ENCODE data around the gene NEDD4L. TPM values are rescaled to one million over a fixed set of nuclear protein-coding genes. Genes with fewer than 3 reads are reported as not detected.

The NEDD4L gene
- total and polyA plus RNA-seq, 10 of the 15 experiments (the other 5 are each of a cell fraction or from before 2014, with no cell fraction given): 7.4 to 24.0 (median 17.7) TPM

- no peak for TF ChIP-seq IRF5 (IDR thresholded peaks at IDR 0.05; ENCODE audit: borderline replicate concordance)
- TF ChIP-seq STAT3 (IDR thresholded peaks at IDR 0.05; ENCODE audit: low read depth, low read length): no peak
- no peaks in the 10 kb centered on the region for H3K9me3 ChIP-seq (replicated peaks; ENCODE audit: control insufficient read depth, insufficient read depth, low read length)
- H3K27me3 ChIP-seq (replicated peaks in 1 of 2; ENCODE audit: control insufficient read depth in 2 of 2, insufficient read depth in 2 of 2, low read length in 1 of 2): no peaks in the 10 kb centered on the region
- H3K27ac ChIP-seq (ENCODE audit: control insufficient read depth, insufficient read depth): no peak overlapping the region
- in situ Hi-C loops (cut with MboI): no loop called here
- H2AFZ ChIP-seq (ENCODE audit: control insufficient read depth, low read depth, low read length): no peak overlapping the region
- intact Hi-C loops (cut with micrococcal nuclease; ENCODE audit: unreplicated experiment): no loop called here
- H3K4me3 ChIP-seq: no peak overlapping the region
- no peak overlapping the region for H3K9ac ChIP-seq (ENCODE audit: control insufficient read depth, insufficient read depth, low read length)
- FAIRE-seq: no peak
- H3K36me3 ChIP-seq (ENCODE audit: control insufficient read depth in 2 of 2, insufficient read depth in 2 of 2, low read length in 1 of 2): no peaks in the 10 kb centered on the region
- no TSS peak for BruUV-seq (replicated peaks)
- ChIA-PET CTCF (interaction anchor here (1.3 to 2.3 kb wide), 2 partner anchors 9 to 14 kb away, joined by 5 to 9 read pairs; no protein-coding TSS in a partner anchor), RAD21 (ENCODE audit: unreplicated experiment) (interaction anchor here (1.1 kb wide), 1 partner anchor 14 kb away, joined by 3 read pairs; no protein-coding TSS in a partner anchor), POLR2A (interaction anchor here (0.5 to 0.6 kb wide), 2 partner anchors 92 to 821 kb away, joined by 3 to 8 read pairs; no protein-coding TSS in a partner anchor), SMC1A (ENCODE audit: uncharacterized antibody, unreplicated experiment) (interaction anchor here (0.6 to 5.1 kb wide), 6 partner anchors 8 to 72 kb away, joined by 3 to 31 read pairs (median 4); no protein-coding TSS in a partner anchor)
- no peaks in the 10 kb centered on the region for H3K4me1 ChIP-seq (ENCODE audit: control insufficient read depth, insufficient read depth, low read length)
- ATAC-seq: no peak
- H4K20me1 ChIP-seq (ENCODE audit: control insufficient read depth, insufficient read depth): no peaks in the 10 kb centered on the region
- H3K4me2 ChIP-seq (ENCODE audit: control insufficient read depth, insufficient read depth): no peak overlapping the region
- no peak for DNase-seq (ENCODE audit: low read depth, low spot score)
- no peaks in the 10 kb centered on the region; the same call in 1 of the 2 replicates for H3K79me2 ChIP-seq (ENCODE audit: control insufficient read depth, insufficient read depth, low read length)
- WGBS (ENCODE audit: insufficient coverage, insufficient replicate concordance, low lambda C conversion rate, missing lambda C conversion rate): 51% methylated on average over 3 of the region's 3 CpGs
These were observed 17.3 kb downstream of the NEDD4L start for GRCh38 chr18:58061349-58061748.

GRCh38 chr18:58064406-58064998, 20.5 kb downstream of the NEDD4L start:
- H2AFZ ChIP-seq (ENCODE audit: control insufficient read depth, low read depth, low read length): no peak overlapping the region
- no TSS peak for BruUV-seq (replicated peaks)
- intact Hi-C loops (cut with micrococcal nuclease; ENCODE audit: unreplicated experiment): no loop called here
- no peaks in the 10 kb centered on the region for H4K20me1 ChIP-seq (ENCODE audit: control insufficient read depth, insufficient read depth)
- no peak overlapping the region for H3K9ac ChIP-seq (ENCODE audit: control insufficient read depth, insufficient read depth, low read length)
- in situ Hi-C loops (cut with MboI): no loop called here
- FAIRE-seq (no peak), DNase-seq (ENCODE audit: low read depth, low spot score) (no peak), ATAC-seq (no peak)
- H3K9me3 ChIP-seq (replicated peaks; ENCODE audit: control insufficient read depth, insufficient read depth, low read length): no peaks in the 10 kb centered on the region
- no peaks in the 10 kb centered on the region for H3K79me2 ChIP-seq (ENCODE audit: control insufficient read depth, insufficient read depth, low read length)
- H3K4me1 ChIP-seq (ENCODE audit: control insufficient read depth, insufficient read depth, low read length): no peaks in the 10 kb centered on the region
- POLR2A ChIA-PET: no interaction called here
- no peak overlapping the region for H3K27ac ChIP-seq (ENCODE audit: control insufficient read depth, insufficient read depth)
- no peaks in the 10 kb centered on the region for H3K36me3 ChIP-seq (ENCODE audit: control insufficient read depth in 2 of 2, insufficient read depth in 2 of 2, low read length in 1 of 2)
- H3K4me3 ChIP-seq: no peak overlapping the region
- RAD21 ChIA-PET (ENCODE audit: unreplicated experiment): no interaction called here
- CTCF ChIA-PET: interaction anchor here (1.1 to 3.1 kb wide), 4 partner anchors 13 to 57 kb away, joined by 3 to 12 read pairs (median 5); no protein-coding TSS in a partner anchor
- no peaks in the 10 kb centered on the region for H3K27me3 ChIP-seq (replicated peaks in 1 of 2; ENCODE audit: control insufficient read depth in 2 of 2, insufficient read depth in 2 of 2, low read length in 1 of 2)
- SMC1A ChIA-PET (ENCODE audit: uncharacterized antibody, unreplicated experiment): interaction anchor here (0.7 to 5.1 kb wide), 5 partner anchors 11 to 106 kb away, joined by 3 to 31 read pairs (median 4); no protein-coding TSS in a partner anchor
- H3K4me2 ChIP-seq (ENCODE audit: control insufficient read depth, insufficient read depth): no peak overlapping the region
- WGBS (ENCODE audit: insufficient coverage, insufficient replicate concordance, low lambda C conversion rate, missing lambda C conversion rate): 20% methylated on average over 10 of the region's 10 CpGs
- no peak for TF ChIP-seq EGR1 (IDR thresholded peaks at IDR 0.05; ENCODE audit: borderline replicate concordance in 1 of 2, low read depth in 2 of 2, low read length in 2 of 2)
